GM21367 (cell line): ENCODE data around the gene EFNA5.

ENCODE experiments used
- ATAC-seq: cut with Tn5 transposase; IDR thresholded peaks from one replicate; pipeline ENCODE4 v1.9.1; 2021; ENCODE audit not compliant: unreplicated experiment

Gene EFNA5

GRCh38 chr5:107380654-107381053 is 290.1 kb downstream of the EFNA5 start:
- no peak for ATAC-seq

GRCh38 chr5:107378218-107378899 is 292.4 kb downstream of the EFNA5 start:
- no peak for ATAC-seq

GRCh38 chr5:107377277-107377609 is 293.5 kb downstream of the EFNA5 start:
- ATAC-seq: no peak

- no peak for ATAC-seq
These were observed 294.0 kb downstream of the EFNA5 start for GRCh38 chr5:107376546-107377276.

- ATAC-seq: peak; percentile 88
These were observed 297.0 kb downstream of the EFNA5 start for GRCh38 chr5:107373549-107374263.

GRCh38 chr5:107372723-107373450 is 297.9 kb downstream of the EFNA5 start:
- ATAC-seq: no peak

GRCh38 chr5:107370396-107370968 is 300.3 kb downstream of the EFNA5 start:
- no peak for ATAC-seq

GRCh38 chr5:107369622-107370021 is 301.1 kb downstream of the EFNA5 start:
- ATAC-seq: no peak

- ATAC-seq: no peak
These were observed 302.1 kb downstream of the EFNA5 start for GRCh38 chr5:107368615-107369014.

GRCh38 chr5:107367939-107368338 is 302.8 kb downstream of the EFNA5 start:
- ATAC-seq: no peak

- ATAC-seq: no peak
These were observed 303.3 kb downstream of the EFNA5 start for GRCh38 chr5:107367480-107367879.

- ATAC-seq: peak; percentile 55
These were observed 305.2 kb downstream of the EFNA5 start for GRCh38 chr5:107365320-107366109.

GRCh38 chr5:107364443-107365319 is 306.1 kb downstream of the EFNA5 start:
- no peak for ATAC-seq

GRCh38 chr5:107363768-107364167 is 307.0 kb downstream of the EFNA5 start:
- no peak for ATAC-seq

GRCh38 chr5:107361945-107362344 is 308.8 kb downstream of the EFNA5 start:
- ATAC-seq: no peak

GRCh38 chr5:107359916-107360234 is 310.9 kb downstream of the EFNA5 start:
- no peak for ATAC-seq

- no peak for ATAC-seq
These were observed 311.5 kb downstream of the EFNA5 start for GRCh38 chr5:107359033-107359915.

GRCh38 chr5:107356891-107357290 is 313.8 kb downstream of the EFNA5 start:
- no peak for ATAC-seq
